HEK293T (cell line): ENCODE results near the gene PSMC4.

ENCODE experiments used
- CTCF ChIA-PET: fragments of 350-600 bp; formaldehyde crosslinking; extraction: SDS; loops from one replicate; lab custom pipeline; 2021; ENCODE audit warnings: antibody characterized with exemption, inconsistent platforms; lab: Yijun Ruan, JAX
- POLR2A ChIA-PET: fragments of 350-600 bp; formaldehyde crosslinking; extraction: SDS; loops from one replicate; lab custom pipeline; 2020; ENCODE audit warnings: antibody characterized with exemption, inconsistent platforms; lab: Yijun Ruan, JAX
- DNase-seq: peaks from one replicate; pipeline ENCODE4 v3.0.0; 2012; ENCODE audit warnings: mixed read lengths; ENCODE audit errors: extremely low spot score
- ARNT ChIP-seq: fragments of 450-650 bp; IDR thresholded peaks from 2 replicates; pipeline ENCODE4 v1.6.1; 2017; ENCODE audit warnings: mild to moderate bottlenecking
- BHLHE40 ChIP-seq: fragments of 450-650 bp; IDR thresholded peaks from 2 replicates; pipeline ENCODE4 v1.6.1; 2016; ENCODE audit warnings: mild to moderate bottlenecking, moderate library complexity, borderline replicate concordance
- CTBP1 ChIP-seq: fragments of 450-650 bp; IDR thresholded peaks from 2 replicates; pipeline ENCODE4 v1.6.1; 2016; ENCODE audit warnings: borderline replicate concordance
- ELF4 ChIP-seq: fragments of 450-650 bp; IDR thresholded peaks from 2 replicates; pipeline ENCODE4 v1.6.1; 2017; ENCODE audit warnings: antibody characterized with exemption
- FOXA1 ChIP-seq: fragments of 450-650 bp; IDR thresholded peaks from 2 replicates; pipeline ENCODE4 v1.6.1; 2016; ENCODE audit warnings: mild to moderate bottlenecking
- FOXK2 ChIP-seq: fragments of 450-650 bp; IDR thresholded peaks from 2 replicates; pipeline ENCODE4 v1.6.1; 2016; ENCODE audit warnings: mild to moderate bottlenecking
- FOXM1 ChIP-seq: fragments of 450-650 bp; IDR thresholded peaks from 2 replicates; pipeline ENCODE4 v1.6.1; 2017; ENCODE audit warnings: mild to moderate bottlenecking, borderline replicate concordance
- HDGF ChIP-seq: fragments of 450-650 bp; IDR thresholded peaks from 2 replicates; pipeline ENCODE4 v1.6.1; 2017; ENCODE audit warnings: antibody characterized with exemption, borderline replicate concordance
- L3MBTL2 ChIP-seq: fragments of 450-650 bp; conservative IDR thresholded peaks from 2 replicates; pipeline ENCODE4 v1.6.1; 2016; ENCODE audit warnings: mild to moderate bottlenecking
- LEF1 ChIP-seq: fragments of 450-650 bp; IDR thresholded peaks from 2 replicates; pipeline ENCODE4 v1.6.1; 2017; ENCODE audit warnings: mild to moderate bottlenecking, borderline replicate concordance
- NFRKB ChIP-seq: fragments of 450-650 bp; IDR thresholded peaks from 2 replicates; pipeline ENCODE4 v1.6.1; 2016; ENCODE audit warnings: mild to moderate bottlenecking, moderate library complexity
- PKNOX1 ChIP-seq: fragments of 450-650 bp; IDR thresholded peaks from 2 replicates; pipeline ENCODE4 v1.6.1; 2016
- SP1 ChIP-seq: fragments of 450-650 bp; IDR thresholded peaks from 2 replicates; pipeline ENCODE4 v1.6.1; 2017
- SUZ12 ChIP-seq: fragments of 450-650 bp; IDR thresholded peaks from 2 replicates; pipeline ENCODE4 v1.6.1; 2016; ENCODE audit warnings: mild to moderate bottlenecking
- TARDBP ChIP-seq: fragments of 450-650 bp; IDR thresholded peaks from 2 replicates; pipeline ENCODE4 v1.6.1; 2016
- ZNF384 ChIP-seq: fragments of 450-650 bp; IDR thresholded peaks from 2 replicates; pipeline ENCODE4 v1.6.1; 2016

Gene PSMC4

DNA sequence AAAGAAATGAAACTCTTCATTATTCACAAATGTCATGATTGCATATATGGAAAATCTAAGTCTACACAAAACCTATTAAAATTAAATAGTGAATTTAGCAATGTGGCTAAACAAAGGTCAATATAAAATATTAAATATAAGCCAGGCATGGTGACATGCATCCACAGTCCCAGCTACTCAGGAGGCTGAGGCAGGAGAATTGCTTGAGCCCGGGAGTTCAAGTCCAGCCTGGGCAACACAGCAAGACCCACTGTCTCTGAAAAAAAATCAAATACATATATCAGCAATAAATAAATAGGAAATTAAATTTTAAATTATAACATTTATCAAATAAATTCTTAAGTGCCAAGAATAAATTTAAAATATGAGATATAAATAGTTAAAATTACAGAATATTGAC lies 11.9 kb downstream of the PSMC4 start:
- no peak for TF ChIP-seq FOXA1
- no peak for TF ChIP-seq ZNF384
- no peak for TF ChIP-seq SUZ12
- no peak for TF ChIP-seq FOXM1
- TF ChIP-seq NFRKB: no peak
- no peak for TF ChIP-seq PKNOX1
- TF ChIP-seq L3MBTL2: no peak
- no peak for TF ChIP-seq BHLHE40
- no peak for TF ChIP-seq ELF4
- TF ChIP-seq ARNT: no peak
- no peak for TF ChIP-seq LEF1
- TF ChIP-seq SP1: no peak
- TF ChIP-seq CTBP1: no peak
- no peak for TF ChIP-seq TARDBP
- no peak for TF ChIP-seq HDGF
- TF ChIP-seq FOXK2: no peak
- DNase-seq: no peak
- CTCF ChIA-PET: no interaction called here
- POLR2A ChIA-PET: no interaction called here

GRCh38 chr19:39983695-39984300 lies 12.8 kb downstream of the PSMC4 start:
- no peak for DNase-seq
- POLR2A ChIA-PET: no interaction called here

GRCh38 chr19:39986643-39987042 lies 15.7 kb downstream of the PSMC4 start:
- ChIA-PET CTCF (no interaction called here), POLR2A (interaction anchor here (0.7 to 1.7 kb wide), 3 partner anchors 10 to 16 kb away, joined by 3 to 5 read pairs (median 3); partner anchors contain the start of genes PSMC4 and ZNF546)
- no peak for DNase-seq
- TF ChIP-seq TARDBP: no peak
- no peak for TF ChIP-seq ELF4
- TF ChIP-seq SP1: no peak
- TF ChIP-seq ZNF384: no peak
- no peak for TF ChIP-seq PKNOX1
- no peak for TF ChIP-seq NFRKB
- TF ChIP-seq FOXA1: no peak
- TF ChIP-seq BHLHE40: no peak
- no peak for TF ChIP-seq LEF1
- no peak for TF ChIP-seq SUZ12
- TF ChIP-seq CTBP1: no peak
- no peak for TF ChIP-seq L3MBTL2
- TF ChIP-seq HDGF: no peak
- TF ChIP-seq ARNT: no peak
- no peak for TF ChIP-seq FOXK2
- no peak for TF ChIP-seq FOXM1

More at GRCh38 chr19:39983695-39984300, 12.8 kb downstream of the PSMC4 start:
- CTCF ChIA-PET: no interaction called here
- TF ChIP-seq NFRKB (no peak), L3MBTL2 (no peak), TARDBP (no peak), SUZ12 (no peak), FOXA1 (no peak)

DNA sequence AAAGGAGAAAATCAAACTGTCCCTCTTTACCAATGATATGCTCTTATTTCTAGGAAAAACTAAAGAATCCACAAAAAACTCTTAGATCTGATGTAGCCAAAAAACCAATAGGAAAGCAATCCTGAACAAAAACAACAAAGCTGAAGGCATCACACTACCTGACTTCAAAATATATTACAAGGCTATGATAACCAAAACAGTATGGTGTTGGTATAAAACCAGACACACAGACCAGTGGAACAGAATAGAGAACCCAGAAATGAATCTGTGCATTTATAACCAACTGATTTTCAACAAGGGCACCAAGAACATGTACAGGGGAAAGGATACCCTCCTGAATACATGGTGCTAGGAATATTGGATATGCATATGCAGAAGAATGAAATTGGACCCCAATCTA lies 16.2 kb downstream of the PSMC4 start:
- TF ChIP-seq PKNOX1 (no peak), CTBP1 (no peak), ELF4 (no peak), SUZ12 (no peak), TARDBP (no peak), LEF1 (no peak), HDGF (no peak), NFRKB (no peak), FOXA1 (no peak), ZNF384 (no peak), ARNT (no peak), SP1 (no peak), FOXK2 (no peak), FOXM1 (no peak), L3MBTL2 (no peak), BHLHE40 (no peak)
- ChIA-PET POLR2A (interaction anchor here (1.4 kb wide), 1 partner anchor 10 kb away, joined by 3 read pairs; the partner anchor contains the start of gene ZNF546), CTCF (no interaction called here)
- no peak for DNase-seq

- CTCF ChIA-PET: no interaction called here
- TF ChIP-seq HDGF (no peak), SP1 (no peak), ZNF384 (no peak), LEF1 (no peak), FOXK2 (no peak), L3MBTL2 (no peak), BHLHE40 (no peak), NFRKB (no peak), FOXM1 (no peak), ARNT (no peak), SUZ12 (no peak), TARDBP (no peak), PKNOX1 (no peak), CTBP1 (no peak), FOXA1 (no peak), ELF4 (no peak)
- POLR2A ChIA-PET: interaction anchor here (1.4 kb wide), 1 partner anchor 9 kb away, joined by 3 read pairs; the partner anchor contains the start of gene ZNF546
- no peak for DNase-seq
Measured at GRCh38 chr19:39987596-39987995, 16.6 kb downstream of the PSMC4 start.
